Left lung (tissue), 10 donors: Measurements from ENCODE around the gene DLL4. TPM values are rescaled to one million over a fixed set of nuclear protein-coding genes. Genes with fewer than 3 reads are reported as not detected.

Experiments used
- ATAC-seq: fragments of 200-7000 bp; cut with Tn5 transposase; one replicate; pipeline ENCODE4 v1.9.1; 2020; ENCODE audit warnings: moderate library complexity
- DNase-seq, 4 donors: peaks; one replicate each; pipeline ENCODE4 v3.0.0-alpha.2; 2013 to 2020
- H3K27ac ChIP-seq, 2 donors: fragments of 200-600 bp; sonication (generic) in 1 of 2; one replicate each; pipeline versions ENCODE4 v1.5.0 to v1.8.0; 2020 to 2021
- H3K27me3 ChIP-seq, 2 donors: fragments of 200-600 bp; sonication (generic) in 1 of 2; one replicate each; pipeline versions ENCODE4 v1.5.0 to v1.8.0; 2020 to 2021
- H3K36me3 ChIP-seq, 2 donors: fragments of 200-600 bp; sonication (generic) in 1 of 2; one replicate each; pipeline versions ENCODE4 v1.5.0 to v1.8.0; 2020 to 2021
- H3K4me1 ChIP-seq, 2 donors: fragments of 200-600 bp; one replicate each; pipeline ENCODE4 v1.8.0; 2021
- H3K4me3 ChIP-seq, 2 donors: fragments of 200-600 bp; sonication (generic) in 1 of 2; one replicate each; pipeline versions ENCODE4 v1.5.0 to v1.8.0; 2020 to 2021; ENCODE audit warnings: mild to moderate bottlenecking in 1 of 2
- H3K9me3 ChIP-seq, 2 donors: fragments of 200-600 bp; sonication (generic) in 1 of 2; one replicate each; pipeline versions ENCODE4 v1.5.0 to v1.8.0; 2020 to 2021
- CTCF ChIP-seq, 2 donors: fragments of 200-600 bp; sonication (generic) in 1 of 2; IDR thresholded peaks; one replicate each; pipeline versions ENCODE4 v1.5.0 to v1.8.0; 2021; ENCODE audit warnings: antibody characterized with exemption in 2 of 2
- intact Hi-C, 2 donors: fragments of 100-400 bp; cut with DNase I; formaldehyde crosslinking; loops; one replicate each; pipeline versions ENCODE4 v1.11.2 to v1.14.2; 2022
- polyA plus RNA-seq, 6 donors: library from polyadenylated mRNA; unstranded; fragments of 120-200 nt; gene quantifications; one replicate each; pipeline ENCODE4 v1.2.1, GENCODE V29; 2013; ENCODE audit not compliant: insufficient read length in 6 of 6
- total RNA-seq, 2 donors: library from RNA; stranded (reverse); fragmentation: NEBNext Ultra II Directional; extraction: Animal tissue kit (Norgen Biotek cat#: 25700); gene quantifications; one replicate each; pipeline ENCODE4 v1.2.1, GENCODE V29; 2021
- donor health status: DM: no; HTN: yes; CAD: no.
- donor health status: DM: no; HTN: no; CAD: no.

The DLL4 gene
- total and polyA plus RNA-seq, 8 donors: 10.4 to 23.7 (median 18.7) TPM

GRCh38 chr15:40921949-40922607, 7.1 kb upstream of the DLL4 start:
- no peaks in the 10 kb centered on the region for H3K9me3 ChIP-seq
- H3K36me3 ChIP-seq: no peaks in the 10 kb centered on the region
- H3K27ac ChIP-seq: no peak overlapping the region
- peaks cover 18 to 29% of the 10 kb centered on the region in 2 donors for H3K27me3 ChIP-seq
- intact Hi-C loops: no loop called here
- no peak overlapping the region for H3K4me3 ChIP-seq
- DNase-seq: no peak
- peaks cover 11 to 34% of the 10 kb centered on the region in 2 donors for H3K4me1 ChIP-seq
- no peak for TF ChIP-seq CTCF (IDR thresholded peaks at IDR 0.05)
- ATAC-seq: no peak

- Histone ChIP-seq H3K27ac (no peak overlapping the region), H3K27me3 (peaks cover 23 to 34% of the 10 kb centered on the region in 2 donors), H3K9me3 (no peaks in the 10 kb centered on the region), H3K4me3 (no peak overlapping the region), H3K36me3 (no peaks in the 10 kb centered on the region), H3K4me1 (peaks cover 11 to 39% of the 10 kb centered on the region in 2 donors)
- intact Hi-C loops: no loop called here
- TF ChIP-seq CTCF (IDR thresholded peaks at IDR 0.05): no peak
- no peak for DNase-seq
- ATAC-seq: no peak
Observed at GRCh38 chr15:40922608-40923005, 6.5 kb upstream of the DLL4 start.

- TF ChIP-seq CTCF (IDR thresholded peaks at IDR 0.05): no peak
- intact Hi-C loops: no loop called here
- Histone ChIP-seq H3K36me3 (no peaks in the 10 kb centered on the region), H3K9me3 (no peaks in the 10 kb centered on the region), H3K4me1 (peaks cover 17 to 42% of the 10 kb centered on the region in 2 donors), H3K4me3 (no peak overlapping the region), H3K27ac (no peak overlapping the region), H3K27me3 (peaks cover 33 to 44% of the 10 kb centered on the region in 2 donors)
- ATAC-seq (no peak), DNase-seq (peak in 1 of 4 donors; percentile 48)
Observed at GRCh38 chr15:40923551-40923950, 5.6 kb upstream of the DLL4 start.

GRCh38 chr15:40925495-40925862, 3.7 kb upstream of the DLL4 start:
- Histone ChIP-seq H3K27me3 (peaks cover 46 to 63% of the 10 kb centered on the region in 2 donors), H3K27ac (no peak overlapping the region), H3K4me3 (no peak overlapping the region), H3K9me3 (no peaks in the 10 kb centered on the region), H3K4me1 (peaks cover 20 to 53% of the 10 kb centered on the region in 2 donors), H3K36me3 (no peaks in the 10 kb centered on the region)
- no peak for ATAC-seq
- intact Hi-C loops: no loop called here
- no peak for DNase-seq
- no peak for TF ChIP-seq CTCF (IDR thresholded peaks at IDR 0.05)

- peaks cover 24 to 59% of the 10 kb centered on the region in 2 donors for H3K4me1 ChIP-seq
- H3K27me3 ChIP-seq: peaks cover 46 to 69% of the 10 kb centered on the region in 2 donors
- no peak for ATAC-seq
- TF ChIP-seq CTCF (IDR thresholded peaks at IDR 0.05): no peak
- no peaks in the 10 kb centered on the region for H3K9me3 ChIP-seq
- peak overlapping the region in 1 of 2 donors; percentile 7 for H3K4me3 ChIP-seq
- intact Hi-C loops: no loop called here
- no peaks in the 10 kb centered on the region for H3K36me3 ChIP-seq
- H3K27ac ChIP-seq: no peak overlapping the region
- DNase-seq: peak in 1 of 4 donors; percentile 80
Observed at GRCh38 chr15:40925863-40926658, 3.1 kb upstream of the DLL4 start.
